Naive thymus-derived CD4-positive, alpha-beta T cell (primary cell): Measurements from ENCODE around the gene SNORC. TPM values are rescaled to one million over a fixed set of nuclear protein-coding genes. Genes with fewer than 3 reads are reported as not detected.

Experiments
- ATAC-seq: fragments of 150-1000 bp; cut with Tn5 transposase; 2 replicates; pipeline ENCODE4 v1.10.0; 2021; ENCODE audit warnings: mild to moderate bottlenecking, moderate library complexity
- CTCF ChIA-PET: fragments of 350-600 bp; sonication (Branson Sonifier 250); formaldehyde crosslinking; loops from one replicate; lab custom pipeline; 2021; ENCODE audit warnings: antibody characterized with exemption; lab: Charles Lee
- POLR2A ChIA-PET: fragments of 350-600 bp; sonication (Branson Sonifier 250); formaldehyde crosslinking; loops from one replicate; lab custom pipeline; 2021; ENCODE audit warnings: antibody characterized with exemption, inconsistent platforms; lab: Charles Lee
- DNase-seq, 9 donors: peaks; one replicate each; pipeline versions ENCODE4 v3.0.0 to v3.0.0-alpha.2; 2020 to 2022; ENCODE audit warnings: mixed read lengths in 1 of 9
- H3K27ac ChIP-seq: one replicate; pipeline ENCODE4 v1.7.0; 2013; ENCODE audit warnings: mild to moderate bottlenecking, low read depth, low read length, moderate library complexity
- H3K27me3 ChIP-seq, 2 donors: one replicate each; pipeline ENCODE4 v1.7.0; 2013; ENCODE audit warnings: low read length in 2 of 2, mild to moderate bottlenecking in 2 of 2, moderate library complexity in 2 of 2; ENCODE audit not compliant: control insufficient read depth in 2 of 2, insufficient read depth in 2 of 2
- H3K36me3 ChIP-seq, 3 experiments: 1 replicate in 2 of 3; 2 replicates in 1 of 3; pipeline ENCODE4 v1.7.0; 2013; ENCODE audit warnings: low read length in 3 of 3, mild to moderate bottlenecking in 3 of 3, moderate library complexity in 1 of 3; ENCODE audit not compliant: insufficient read depth in 3 of 3, control insufficient read depth in 2 of 3
- H3K4me1 ChIP-seq, 2 donors: one replicate each; pipeline ENCODE4 v1.7.0; 2013; ENCODE audit warnings: low read length in 2 of 2, mild to moderate bottlenecking in 2 of 2, moderate library complexity in 1 of 2; ENCODE audit not compliant: control insufficient read depth in 2 of 2, insufficient read depth in 2 of 2
- H3K4me3 ChIP-seq: 2 replicates; pipeline ENCODE4 v1.7.0; 2013; ENCODE audit warnings: mild to moderate bottlenecking, low read length
- H3K9me3 ChIP-seq, 3 experiments: 1 replicate in 2 of 3; 2 replicates in 1 of 3; pipeline ENCODE4 v1.7.0; 2013; ENCODE audit warnings: low read length in 3 of 3; ENCODE audit not compliant: control insufficient read depth in 2 of 3
- H3K27ac Mint-ChIP-seq, 9 donors: one replicate each; pipeline ENCODE4 v1.8.0; 2020 to 2022; ENCODE audit warnings: mixed read lengths in 9 of 9, mild to moderate bottlenecking in 8 of 9, moderate library complexity in 5 of 9, inconsistent platforms in 2 of 9
- H3K27me3 Mint-ChIP-seq, 5 donors: one replicate each; pipeline ENCODE4 v1.8.0; 2021 to 2022; ENCODE audit warnings: mixed read lengths in 5 of 5, mild to moderate bottlenecking in 1 of 5
- H3K36me3 Mint-ChIP-seq, 5 donors: one replicate each; pipeline ENCODE4 v1.8.0; 2020 to 2022; ENCODE audit warnings: mixed read lengths in 5 of 5, mild to moderate bottlenecking in 3 of 5, inconsistent platforms in 1 of 5
- H3K4me1 Mint-ChIP-seq, 7 donors: one replicate each; pipeline ENCODE4 v1.8.0; 2020 to 2022; ENCODE audit warnings: mixed read lengths in 7 of 7, mild to moderate bottlenecking in 3 of 7, inconsistent platforms in 1 of 7
- H3K4me3 Mint-ChIP-seq, 10 donors: one replicate each; pipeline ENCODE4 v1.8.0; 2020 to 2022; ENCODE audit warnings: mild to moderate bottlenecking in 10 of 10, mixed read lengths in 10 of 10, moderate library complexity in 6 of 10, inconsistent platforms in 2 of 10
- H3K9me3 Mint-ChIP-seq, 11 donors: one replicate each; pipeline ENCODE4 v1.8.0; 2020 to 2022; ENCODE audit warnings: mixed read lengths in 11 of 11, mild to moderate bottlenecking in 4 of 11, inconsistent platforms in 1 of 11, moderate library complexity in 1 of 11
- intact Hi-C, 2 donors: fragments of 100-400 bp; cut with micrococcal nuclease; formaldehyde crosslinking; loops; one replicate each; pipeline ENCODE4 v1.15.1; 2023
- polyA plus RNA-seq, 2 donors: library from polyadenylated mRNA; unstranded; fragments of 300-500 nt; fragmentation: Illumina TruSeq; gene quantifications; one replicate each; pipeline ENCODE4 v1.2.3, GENCODE V29; 2021
- total RNA-seq, 6 experiments: library from RNA in 5 of 6; stranded (reverse) in 5 of 6; gene quantifications; 1 replicate in 5 of 6; 2 replicates in 1 of 6; pipeline ENCODE4 v1.2.3 and lab custom pipeline; 2021 to 2026

SNORC gene
- total and polyA plus RNA-seq, 7 experiments from 2014 or later: 1.2 to 3.6 (median 1.6) TPM; not detected in 2

DNA sequence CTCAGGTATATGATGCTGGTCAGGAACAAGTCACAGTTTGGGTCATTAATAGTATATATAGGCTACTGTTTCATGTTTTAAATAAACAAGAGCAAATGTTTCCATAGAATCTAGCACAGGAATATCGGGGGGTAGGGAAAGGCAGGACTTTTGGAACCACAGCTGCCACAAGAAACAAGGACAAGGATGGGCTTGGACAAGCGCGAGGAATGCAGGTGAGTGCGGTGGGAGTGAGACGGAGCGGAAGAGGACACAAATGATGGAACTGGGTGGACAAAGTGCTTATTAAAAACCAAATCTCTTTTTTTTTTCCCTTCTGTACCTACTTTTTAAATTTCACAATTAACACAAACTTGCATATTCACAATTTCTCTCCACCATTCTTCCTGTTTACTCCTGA lies 49.1 kb downstream of the SNORC start:
- Mint-ChIP-seq H3K4me1 (peaks cover 0 to 2% (median 0%) of the 10 kb centered on the region in 7 donors), H3K36me3 (no peaks in the 10 kb centered on the region), H3K4me3 (no peak overlapping the region), H3K27ac (no peak overlapping the region), H3K27me3 (peaks cover 28 to 53% (median 32%) of the 10 kb centered on the region in 5 donors), H3K9me3 (peaks cover 0 to 4% (median 0%) of the 10 kb centered on the region in 11 donors)
- intact Hi-C loops: no loop called here
- no peak for DNase-seq
- Histone ChIP-seq H3K4me1 (no peaks in the 10 kb centered on the region), H3K9me3 (no peaks in the 10 kb centered on the region), H3K27ac (no peak overlapping the region), H3K27me3 (no peaks in the 10 kb centered on the region), H3K4me3 (no peak overlapping the region), H3K36me3 (no peaks in the 10 kb centered on the region)
- ATAC-seq: no peak
- POLR2A ChIA-PET: no interaction called here
- CTCF ChIA-PET: no interaction called here

DNA sequence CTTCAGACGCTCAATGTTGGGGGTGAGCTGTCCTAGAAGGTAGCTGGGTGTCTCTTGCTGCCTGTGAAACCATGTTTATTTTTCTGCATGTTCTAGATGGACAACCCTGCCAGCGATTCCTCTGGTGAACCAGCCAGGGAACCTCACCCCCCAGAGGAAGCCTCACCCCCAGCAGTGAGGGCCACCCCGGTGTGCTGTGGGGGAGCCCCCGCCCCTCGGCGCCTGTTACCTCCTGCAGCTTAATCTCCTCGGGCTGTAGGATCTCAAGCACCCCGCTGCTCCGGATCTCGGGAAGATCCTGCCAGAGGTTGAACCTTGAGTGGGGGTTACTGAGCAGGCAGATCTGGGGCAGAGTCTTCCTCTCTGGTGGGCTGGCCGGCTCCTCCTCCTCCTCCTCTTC lies 50.0 kb downstream of the SNORC start:
- Mint-ChIP-seq H3K27ac (no peak overlapping the region), H3K4me3 (no peak overlapping the region), H3K27me3 (peaks cover 34 to 57% (median 40%) of the 10 kb centered on the region in 5 donors), H3K9me3 (peaks cover 0 to 6% (median 0%) of the 10 kb centered on the region in 11 donors), H3K4me1 (peaks cover 0 to 2% (median 0%) of the 10 kb centered on the region in 7 donors), H3K36me3 (no peaks in the 10 kb centered on the region)
- ATAC-seq (no peak), DNase-seq (no peak)
- peaks cover 0 to 3% of the 10 kb centered on the region in 2 donors for H3K27me3 ChIP-seq
- no peak overlapping the region for H3K27ac ChIP-seq
- ChIA-PET POLR2A (no interaction called here), CTCF (no interaction called here)
- no peaks in the 10 kb centered on the region for H3K4me1 ChIP-seq
- H3K36me3 ChIP-seq: no peaks in the 10 kb centered on the region
- intact Hi-C loops: no loop called here
- H3K9me3 ChIP-seq: no peaks in the 10 kb centered on the region
- no peak overlapping the region for H3K4me3 ChIP-seq

DNA sequence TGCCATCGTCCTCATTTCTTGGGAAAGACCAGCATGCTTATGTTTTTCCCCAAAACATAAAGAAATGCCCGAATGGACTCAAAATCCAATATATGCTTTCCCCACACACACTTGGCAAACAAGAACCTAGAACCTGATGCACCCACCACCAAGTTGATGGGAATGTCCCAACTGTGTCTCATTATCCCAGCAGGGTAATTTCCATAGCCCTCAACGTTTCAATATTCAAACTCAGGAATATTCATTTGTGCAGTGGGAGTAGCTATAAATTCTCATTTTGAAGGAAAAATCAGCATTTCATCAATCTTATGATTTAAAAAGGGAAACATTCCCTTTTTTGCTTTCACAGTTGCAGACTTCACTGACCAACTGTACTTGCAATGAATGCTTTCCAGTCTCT lies 50.7 kb downstream of the SNORC start:
- no peak overlapping the region for H3K4me3 Mint-ChIP-seq

DNA sequence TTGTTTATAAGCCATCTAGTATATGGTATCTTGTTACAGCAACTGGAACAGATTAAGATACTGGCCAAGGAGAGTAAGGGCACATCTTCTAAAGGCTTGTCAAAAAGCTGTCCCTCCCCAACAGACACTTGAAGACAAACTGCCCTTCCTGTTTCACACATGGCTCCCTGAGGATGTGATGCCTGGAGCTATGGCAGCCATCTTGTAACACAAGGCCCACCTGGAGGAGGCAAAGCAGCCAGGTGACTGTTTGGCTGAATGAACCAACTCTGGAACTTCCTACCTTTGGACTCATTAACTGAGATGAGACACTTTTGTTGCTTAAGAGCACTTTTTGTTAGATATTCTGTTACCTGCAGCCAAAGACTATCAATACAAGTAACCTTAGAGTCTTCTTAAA lies 54.4 kb downstream of the SNORC start:
- H3K9me3 ChIP-seq: no peaks in the 10 kb centered on the region
- H3K4me3 ChIP-seq: no peak overlapping the region
- Mint-ChIP-seq H3K27me3 (peaks cover 45 to 52% (median 49%) of the 10 kb centered on the region in 5 donors), H3K36me3 (peaks cover 0 to 2% (median 0%) of the 10 kb centered on the region in 5 donors), H3K4me3 (no peak overlapping the region), H3K4me1 (peaks cover 0 to 18% (median 11%) of the 10 kb centered on the region in 7 donors), H3K27ac (no peak overlapping the region), H3K9me3 (peaks cover 0 to 6% (median 0%) of the 10 kb centered on the region in 11 donors)
- H3K27me3 ChIP-seq: peaks cover 0 to 7% of the 10 kb centered on the region in 2 donors
- no peaks in the 10 kb centered on the region for H3K36me3 ChIP-seq
- H3K27ac ChIP-seq: no peak overlapping the region
- no peak for DNase-seq
- intact Hi-C loops: no loop called here
- no peak for ATAC-seq
- no peaks in the 10 kb centered on the region for H3K4me1 ChIP-seq
- ChIA-PET POLR2A (no interaction called here), CTCF (no interaction called here)

More for the DNA sequence above, 50.7 kb downstream of the SNORC start:
- H3K4me3 ChIP-seq: no peak overlapping the region
- CTCF ChIA-PET: no interaction called here
- peaks cover 37 to 57% (median 43%) of the 10 kb centered on the region in 5 donors for H3K27me3 Mint-ChIP-seq
- ATAC-seq (no peak), DNase-seq (no peak)
- H3K27ac Mint-ChIP-seq: no peak overlapping the region
- POLR2A ChIA-PET: no interaction called here
- H3K9me3 Mint-ChIP-seq: peaks cover 0 to 6% (median 0%) of the 10 kb centered on the region in 11 donors
- H3K9me3 ChIP-seq: no peaks in the 10 kb centered on the region
- intact Hi-C loops: no loop called here
- peaks cover 0 to 5% of the 10 kb centered on the region in 2 donors for H3K27me3 ChIP-seq
- peaks cover 0 to 2% (median 0%) of the 10 kb centered on the region in 7 donors for H3K4me1 Mint-ChIP-seq
- no peaks in the 10 kb centered on the region for H3K36me3 ChIP-seq
- H3K4me1 ChIP-seq: no peaks in the 10 kb centered on the region
- no peaks in the 10 kb centered on the region for H3K36me3 Mint-ChIP-seq
- no peak overlapping the region for H3K27ac ChIP-seq

GRCh38 chr2:232925153-232925820 lies 55.2 kb downstream of the SNORC start:
- Mint-ChIP-seq H3K27ac (no peak overlapping the region), H3K27me3 (peaks cover 46 to 54% (median 54%) of the 10 kb centered on the region in 5 donors), H3K4me3 (peak overlapping the region in 1 of 10 donors; percentile 12), H3K4me1 (peaks cover 0 to 23% (median 17%) of the 10 kb centered on the region in 7 donors), H3K9me3 (peaks cover 0 to 6% (median 2%) of the 10 kb centered on the region in 11 donors), H3K36me3 (peaks cover 0 to 2% (median 0%) of the 10 kb centered on the region in 5 donors)
- Histone ChIP-seq H3K27ac (no peak overlapping the region), H3K9me3 (no peaks in the 10 kb centered on the region), H3K4me1 (no peaks in the 10 kb centered on the region), H3K4me3 (no peak overlapping the region), H3K36me3 (no peaks in the 10 kb centered on the region), H3K27me3 (peaks cover 0 to 7% of the 10 kb centered on the region in 2 donors)
- intact Hi-C loops: no loop called here
- CTCF ChIA-PET: interaction anchor here (0.7 kb wide), 1 partner anchor 14 kb away, joined by 4 read pairs; no protein-coding TSS in a partner anchor
- POLR2A ChIA-PET: no interaction called here
- DNase-seq: no peak
- no peak for ATAC-seq

GRCh38 chr2:232925821-232926156 lies 55.7 kb downstream of the SNORC start:
- Histone ChIP-seq H3K4me3 (no peak overlapping the region), H3K9me3 (no peaks in the 10 kb centered on the region), H3K36me3 (no peaks in the 10 kb centered on the region), H3K27ac (no peak overlapping the region), H3K27me3 (peaks cover 0 to 7% of the 10 kb centered on the region in 2 donors), H3K4me1 (no peaks in the 10 kb centered on the region)
- Mint-ChIP-seq H3K27ac (no peak overlapping the region), H3K9me3 (peaks cover 0 to 6% (median 2%) of the 10 kb centered on the region in 11 donors), H3K4me3 (peak overlapping the region in 1 of 10 donors; percentile 84), H3K27me3 (peaks cover 45 to 55% (median 53%) of the 10 kb centered on the region in 5 donors), H3K4me1 (peaks cover 0 to 23% (median 17%) of the 10 kb centered on the region in 7 donors), H3K36me3 (peaks cover 0 to 2% (median 0%) of the 10 kb centered on the region in 5 donors)
- intact Hi-C loops: no loop called here
- ATAC-seq (no peak), DNase-seq (no peak)
- POLR2A ChIA-PET: no interaction called here
- CTCF ChIA-PET: interaction anchor here (0.7 kb wide), 1 partner anchor 13 kb away, joined by 4 read pairs; no protein-coding TSS in a partner anchor
